GM18520 (cell line): Measurements from ENCODE around the gene OPALIN.
A peak's percentile ranks its signal among the peaks of the same experiment; 100 is the strongest.

Experiments used
- ATAC-seq: cut with Tn5 transposase; IDR thresholded peaks from one replicate; pipeline ENCODE4 v1.9.1; 2021; ENCODE audit not compliant: unreplicated experiment

The OPALIN gene

GRCh38 chr10:96358851-96359540 lies at the start of gene OPALIN:
Gene OPALIN, minus strand, starts transcription at chr10:96359002. Its CDS starts 106 bp downstream, at chr10:96358896.
- no peak for ATAC-seq

DNA sequence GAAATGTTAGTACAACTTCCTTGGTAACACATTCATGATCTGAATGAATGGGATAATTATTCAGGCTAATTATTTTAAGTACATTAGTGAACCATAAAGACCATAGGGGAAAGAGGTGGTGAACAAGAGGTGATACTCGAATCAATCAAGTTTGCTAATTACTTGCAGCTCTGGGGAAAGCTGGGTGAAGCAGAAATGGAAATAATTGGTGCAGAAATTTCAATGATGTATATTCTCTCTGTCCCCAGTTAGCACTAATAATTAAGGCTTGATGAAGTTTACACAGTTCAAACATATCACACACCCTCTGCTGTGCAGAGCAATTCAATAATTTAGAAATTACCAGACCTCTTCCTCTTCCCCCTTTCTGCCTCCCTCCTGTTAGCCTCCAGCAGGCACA lies 49.4 kb upstream of the OPALIN start:
- ATAC-seq = no peak

- ATAC-seq = no peak
Observed at GRCh38 chr10:96407560-96408069, 48.8 kb upstream of the OPALIN start.

DNA sequence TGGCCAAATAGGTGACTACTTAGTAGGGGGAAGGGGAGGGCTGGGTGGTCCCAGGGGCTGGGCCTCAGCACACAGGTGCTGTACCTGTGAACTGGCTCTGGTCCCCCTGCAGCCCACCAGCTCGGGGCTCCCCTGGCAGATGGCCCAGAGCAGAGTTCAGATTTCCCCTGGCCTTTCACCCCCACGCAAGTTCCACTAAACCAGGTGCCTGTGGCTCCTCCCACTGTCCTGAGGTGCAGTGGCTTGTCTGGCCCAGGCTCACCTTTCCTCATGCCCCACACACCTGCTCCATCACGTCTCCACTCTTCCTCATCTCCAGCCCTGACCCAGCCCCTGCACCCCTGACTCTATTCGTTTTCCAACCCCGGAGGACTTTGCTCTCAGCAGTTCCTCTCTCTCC lies 47.3 kb upstream of the OPALIN start:
- ATAC-seq = no peak

DNA sequence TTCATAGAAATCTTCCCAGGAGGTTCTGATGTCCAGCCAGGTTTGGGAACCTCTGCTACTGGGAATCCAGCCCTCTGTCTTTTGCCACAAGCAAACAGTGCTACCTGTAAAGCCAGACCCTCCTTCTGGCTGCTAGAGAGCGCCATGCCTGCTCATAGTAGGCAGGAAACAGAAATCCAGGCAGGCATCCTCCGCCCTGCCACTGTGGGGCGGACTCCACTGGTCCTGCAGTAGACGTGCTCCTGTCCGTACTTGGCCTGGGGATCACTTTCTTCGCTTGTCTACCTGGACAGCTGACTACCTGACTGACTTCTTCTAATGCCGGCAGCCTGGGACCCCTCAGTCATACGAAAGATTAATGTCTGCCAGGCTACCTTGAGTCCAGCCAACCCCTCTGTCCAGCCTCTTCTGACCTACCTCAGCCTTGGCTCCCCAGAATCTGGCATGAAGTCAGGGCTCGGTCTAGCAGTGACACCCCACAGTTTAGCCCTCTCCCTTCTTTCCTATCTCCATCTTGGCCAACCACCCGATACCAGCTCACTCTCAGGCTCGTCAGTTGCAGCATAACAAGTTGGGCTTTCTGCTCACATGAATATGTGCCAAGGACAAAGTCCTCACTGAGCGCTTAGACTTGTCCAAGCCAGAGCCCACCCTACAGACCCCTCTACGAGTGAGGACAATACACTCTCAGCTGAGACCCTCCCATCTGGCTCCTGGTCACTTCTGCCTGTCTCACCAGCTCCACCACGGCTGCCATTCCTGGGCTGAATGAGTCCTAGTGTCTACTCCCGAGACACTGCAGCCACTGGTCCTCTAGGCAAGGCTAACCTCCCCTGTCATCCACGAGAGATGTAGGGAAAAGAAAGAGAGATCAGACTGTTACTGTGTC lies 43.9 kb upstream of the OPALIN start:
- ATAC-seq = no peak

GRCh38 chr10:96401036-96401435 lies 42.2 kb upstream of the OPALIN start:
- no peak for ATAC-seq

GRCh38 chr10:96400465-96400864 lies 41.7 kb upstream of the OPALIN start:
- ATAC-seq = no peak

GRCh38 chr10:96397902-96398301 lies 39.1 kb upstream of the OPALIN start:
- ATAC-seq = no peak

GRCh38 chr10:96395931-96396877 lies 37.4 kb upstream of the OPALIN start:
- ATAC-seq = no peak

GRCh38 chr10:96390460-96390864 lies 31.7 kb upstream of the OPALIN start:
- ATAC-seq = no peak

DNA sequence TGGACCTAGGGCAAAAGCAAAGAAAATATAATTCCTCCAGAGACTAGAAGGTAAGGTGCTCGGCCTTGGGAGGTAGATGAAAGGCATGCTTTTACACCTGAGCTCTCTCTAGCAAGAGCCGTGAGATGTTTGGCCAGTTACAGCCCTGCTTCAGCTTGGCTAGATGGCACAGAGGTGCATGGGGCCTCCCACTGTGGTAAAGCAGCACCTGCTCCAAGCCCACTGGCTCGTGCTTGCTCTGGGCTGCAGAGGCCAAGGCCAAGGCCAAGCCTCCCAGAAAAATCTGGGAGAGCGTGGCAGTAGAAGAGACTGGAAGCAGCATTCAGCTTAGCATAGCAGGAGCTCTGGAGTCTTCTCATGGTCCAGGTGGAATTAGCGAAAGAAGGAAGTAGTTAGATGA lies 31.0 kb upstream of the OPALIN start:
- ATAC-seq = no peak

- ATAC-seq = no peak
Observed at GRCh38 chr10:96387601-96388000, 28.8 kb upstream of the OPALIN start.

- ATAC-seq = no peak
Observed at GRCh38 chr10:96387161-96387560, 28.4 kb upstream of the OPALIN start.

DNA sequence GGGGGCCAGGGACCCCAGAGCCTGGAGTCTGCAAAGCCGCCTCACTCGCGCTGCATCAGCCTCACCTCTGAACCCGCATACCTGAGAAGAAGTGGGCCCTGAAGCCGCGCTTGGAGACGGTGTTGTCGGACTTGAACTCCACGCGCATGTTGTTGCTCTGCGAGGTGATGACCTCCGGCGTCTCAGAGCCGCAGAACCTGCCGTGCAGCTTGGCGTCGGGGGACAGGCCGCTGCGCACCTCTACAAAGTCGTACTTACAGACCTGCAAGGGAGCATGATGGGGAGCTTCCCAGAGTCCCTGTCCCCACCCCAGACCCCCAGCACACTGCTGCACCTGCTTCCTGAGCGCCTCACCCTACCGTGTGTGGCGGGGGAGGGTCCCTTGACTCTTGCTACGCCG lies 25.7 kb upstream of the OPALIN start:
- no peak for ATAC-seq

DNA sequence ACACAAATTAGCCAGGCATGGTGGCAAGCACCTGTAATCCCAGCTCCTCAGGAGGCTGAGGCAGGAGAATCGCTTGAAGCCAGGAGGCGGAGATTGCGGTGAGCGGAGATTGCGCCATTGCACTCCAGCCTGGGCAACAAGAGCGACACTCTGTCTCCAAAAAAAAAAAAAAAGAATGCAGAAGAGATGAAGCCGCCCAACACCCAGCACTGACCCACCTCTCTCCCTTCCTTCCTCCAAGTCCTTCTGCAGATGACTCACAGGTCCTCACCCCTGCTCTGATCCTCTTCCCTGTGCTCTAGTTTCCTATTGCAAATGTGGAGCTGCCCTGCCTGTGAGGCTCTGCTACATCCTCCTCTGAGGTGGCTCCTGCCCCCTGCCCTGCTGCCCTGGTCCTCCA lies 22.0 kb upstream of the OPALIN start:
- ATAC-seq = no peak

GRCh38 chr10:96379758-96380157 lies 21.0 kb upstream of the OPALIN start:
- no peak for ATAC-seq

DNA sequence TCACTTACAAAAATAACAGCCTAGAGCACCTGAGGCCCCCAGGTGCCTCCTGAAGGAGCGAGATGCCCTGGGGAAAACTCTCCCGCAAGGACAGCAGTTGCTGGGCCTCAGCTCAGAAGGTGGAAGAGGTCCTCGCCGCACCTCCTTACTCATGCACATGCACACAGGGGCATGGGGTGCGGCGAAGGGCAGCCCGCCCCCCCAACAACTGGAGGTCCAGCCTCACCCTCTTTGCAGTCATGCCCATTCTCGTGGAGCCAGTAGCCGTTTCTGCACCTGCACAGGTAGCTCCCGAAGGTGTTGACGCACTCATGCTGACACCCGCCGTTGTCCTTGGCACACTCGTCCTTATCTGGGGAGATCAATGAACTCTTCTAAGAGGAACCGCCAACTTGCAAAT lies 19.9 kb upstream of the OPALIN start:
- ATAC-seq = no peak

DNA sequence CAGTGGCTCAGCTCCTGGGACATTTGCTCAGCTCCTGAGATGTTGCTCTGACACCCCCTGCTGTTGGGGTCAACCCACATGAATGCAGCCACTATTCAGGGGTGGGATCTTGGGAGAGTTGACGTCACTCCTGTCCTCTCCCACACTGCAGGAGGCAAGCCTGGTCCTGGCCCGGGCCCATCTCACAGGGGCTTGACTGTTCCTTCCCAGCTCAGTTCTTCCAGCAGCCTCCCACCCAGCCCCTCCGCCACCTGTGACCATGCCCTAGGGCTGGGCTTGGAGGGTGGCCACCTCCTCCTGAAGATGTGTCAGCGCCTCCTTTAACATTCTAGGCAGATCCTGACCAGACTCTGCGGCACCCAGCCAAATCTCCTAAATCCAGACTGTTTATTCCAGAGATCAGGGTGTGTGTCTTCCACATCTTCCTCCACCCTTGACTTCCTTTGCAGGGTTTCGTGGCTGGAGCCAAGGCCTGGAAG lies 19.1 kb upstream of the OPALIN start:
- no peak for ATAC-seq

- ATAC-seq = no peak
Observed at GRCh38 chr10:96376483-96376882, 17.7 kb upstream of the OPALIN start.

DNA sequence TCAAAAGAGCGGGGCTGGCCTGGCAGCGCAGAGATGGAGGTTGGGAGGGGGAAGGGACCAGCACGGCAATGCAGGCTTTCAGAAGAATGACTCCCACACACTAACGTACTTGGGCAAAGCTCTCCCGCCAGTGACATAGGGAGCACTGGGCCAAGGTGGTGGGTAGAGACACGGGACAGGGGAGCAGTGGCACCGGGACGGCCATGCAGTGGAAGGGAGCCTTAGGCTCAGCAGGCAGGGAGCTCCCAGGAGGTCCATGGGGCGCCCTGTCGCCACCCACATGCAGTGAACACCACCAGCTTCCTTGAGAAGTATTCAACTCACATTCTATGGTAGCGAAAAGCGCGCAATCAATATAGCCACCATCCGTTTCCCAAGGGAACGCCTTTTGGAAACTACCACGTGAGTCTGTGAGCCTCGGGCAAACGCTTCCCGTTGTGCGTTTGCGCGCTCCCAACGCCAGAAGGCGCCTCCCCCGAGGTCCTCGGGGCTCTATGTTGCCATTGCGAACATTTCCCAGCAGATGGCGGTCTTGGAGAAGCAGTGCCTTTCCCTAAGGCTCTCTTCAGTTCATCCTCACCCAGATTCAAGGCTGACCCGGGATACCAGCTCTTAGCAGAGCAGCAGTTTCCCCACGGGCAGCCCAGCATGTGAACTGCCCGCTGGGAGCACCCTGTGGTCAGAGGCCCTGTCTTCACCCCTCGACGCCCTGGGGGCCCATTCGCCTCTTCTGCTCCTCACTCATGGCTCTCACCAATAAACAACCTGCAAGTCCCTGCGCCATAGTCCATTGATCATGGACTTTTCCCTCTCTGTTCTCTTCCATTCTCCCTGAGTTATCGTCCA lies 16.4 kb upstream of the OPALIN start:
- ATAC-seq = peak; percentile 57
